ENCODE results near the gene RFESD.

GRCh38 chr5:95624368-95624767 lies 22.2 kb upstream of the RFESD start:
- no peak for TF ChIP-seq CTCF (IDR thresholded peaks at IDR 0.05; ENCODE audit: low read depth, low read length)
- no peak for TF ChIP-seq POLR2A (IDR thresholded peaks at IDR 0.05; ENCODE audit: extremely low read depth, insufficient read length)
- no peak for TF ChIP-seq MYC (IDR thresholded peaks at IDR 0.05; ENCODE audit: low read depth, low read length)
